ENCODE measurements around the gene MCHR1. TPM values are rescaled to one million over a fixed set of nuclear protein-coding genes. Genes with fewer than 3 reads are reported as not detected.
A peak's percentile ranks its signal among the peaks of the same experiment; 100 is the strongest.

The MCHR1 gene
- total RNA-seq, 2 experiments from 2014 or later: not detected

GRCh38 chr22:40635043-40635939, 44.0 kb upstream of the MCHR1 start:
- no peaks in the 10 kb centered on the region for H3K9me3 Mint-ChIP-seq
- H3K27me3 Mint-ChIP-seq: no peaks in the 10 kb centered on the region
- H3K27ac Mint-ChIP-seq: peak overlapping the region; percentile 78
- TF ChIP-seq CTCF (IDR thresholded peaks at IDR 0.05): no peak
- intact Hi-C loops (cut with micrococcal nuclease): loop anchor here (5.0 kb wide), 1 partner anchor 103 kb away; no protein-coding TSS in a partner anchor
- ChIA-PET CTCF (interaction anchor here (0.7 to 5.7 kb wide), 6 partner anchors 10 to 264 kb away, joined by 3 to 54 read pairs (median 6); no protein-coding TSS in a partner anchor), POLR2A (interaction anchor here (1.1 to 1.9 kb wide), 3 partner anchors 102 to 194 kb away, joined by 4 to 10 read pairs (median 5); no protein-coding TSS in a partner anchor)
- H3K4me3 Mint-ChIP-seq: peak overlapping the region; percentile 81
- no peaks in the 10 kb centered on the region for H3K36me3 Mint-ChIP-seq (ENCODE audit: low read depth)
- DNase-seq (no peak), ATAC-seq (no peak)
- peaks cover 41% of the 10 kb centered on the region for H3K4me1 Mint-ChIP-seq (ENCODE audit: low read depth)

GRCh38 chr22:40635940-40636379, 43.3 kb upstream of the MCHR1 start:
- H3K4me1 Mint-ChIP-seq (ENCODE audit: low read depth): peaks cover 41% of the 10 kb centered on the region
- intact Hi-C loops (cut with micrococcal nuclease): loop anchor here (5.0 kb wide), 1 partner anchor 104 kb away; no protein-coding TSS in a partner anchor
- no peak for ATAC-seq

GRCh38 chr22:40636380-40637182, 42.7 kb upstream of the MCHR1 start, which contains the start of gene MRTFA:
Gene MRTFA, minus strand, starts transcription at chr22:40636719.
- H3K9me3 Mint-ChIP-seq: no peaks in the 10 kb centered on the region
- H3K27me3 Mint-ChIP-seq: no peaks in the 10 kb centered on the region
- H3K4me3 Mint-ChIP-seq: peak within 1 kb of the TSS; percentile 81
- DNase-seq: peak; percentile 100
- peak; percentile 96 for ATAC-seq
- no peaks in the 10 kb centered on the region for H3K36me3 Mint-ChIP-seq (ENCODE audit: low read depth)
- POLR2A ChIA-PET: interaction anchor here (0.6 to 1.5 kb wide), 4 partner anchors 10 to 196 kb away, joined by 3 to 10 read pairs (median 4); no protein-coding TSS in a partner anchor
- peak within 1 kb of the TSS; percentile 96 for H3K27ac Mint-ChIP-seq
- peaks cover 36% of the 10 kb centered on the region for H3K4me1 Mint-ChIP-seq (ENCODE audit: low read depth)
- CTCF ChIA-PET: interaction anchor here (0.8 to 2.8 kb wide), 8 partner anchors 10 to 239 kb away, joined by 3 to 19 read pairs (median 5); no protein-coding TSS in a partner anchor
- TF ChIP-seq CTCF (IDR thresholded peaks at IDR 0.05): no peak
- intact Hi-C loops (cut with micrococcal nuclease): loop anchor here (5.0 kb wide), 1 partner anchor 104 kb away; no protein-coding TSS in a partner anchor

More at GRCh38 chr22:40635940-40636379, 43.3 kb upstream of the MCHR1 start:
- ChIA-PET CTCF (interaction anchor here (0.7 to 2.8 kb wide), 4 partner anchors 9 to 187 kb away, joined by 3 to 19 read pairs (median 3); no protein-coding TSS in a partner anchor), POLR2A (interaction anchor here (1.1 to 1.9 kb wide), 3 partner anchors 102 to 195 kb away, joined by 4 to 10 read pairs (median 5); no protein-coding TSS in a partner anchor)
- Mint-ChIP-seq H3K36me3 (ENCODE audit: low read depth) (no peaks in the 10 kb centered on the region), H3K27ac (peak overlapping the region; percentile 78), H3K4me3 (peak overlapping the region; percentile 81), H3K27me3 (no peaks in the 10 kb centered on the region), H3K9me3 (no peaks in the 10 kb centered on the region)
- peak; percentile 23 for DNase-seq
- no peak for TF ChIP-seq CTCF (IDR thresholded peaks at IDR 0.05)

GRCh38 chr22:40637183-40638150, 41.8 kb upstream of the MCHR1 start:
- TF ChIP-seq CTCF (IDR thresholded peaks at IDR 0.05): no peak
- Mint-ChIP-seq H3K27me3 (no peaks in the 10 kb centered on the region), H3K9me3 (no peaks in the 10 kb centered on the region), H3K4me1 (ENCODE audit: low read depth) (peaks cover 30% of the 10 kb centered on the region), H3K4me3 (peak overlapping the region; percentile 81), H3K27ac (peak overlapping the region; percentile 96), H3K36me3 (ENCODE audit: low read depth) (no peaks in the 10 kb centered on the region)
- ChIA-PET CTCF (interaction anchor here (0.8 to 2.8 kb wide), 10 partner anchors 9 to 240 kb away, joined by 3 to 19 read pairs (median 4); no protein-coding TSS in a partner anchor), POLR2A (interaction anchor here (1.1 to 1.5 kb wide), 3 partner anchors 9 to 106 kb away, joined by 3 to 10 read pairs (median 3); no protein-coding TSS in a partner anchor)
- intact Hi-C loops (cut with micrococcal nuclease): loop anchor here (5.0 kb wide), 1 partner anchor 105 kb away; no protein-coding TSS in a partner anchor
- ATAC-seq: peak; percentile 36
- peak; percentile 73 for DNase-seq
